CD4-positive, alpha-beta T cell (primary cell): ENCODE measurements around the gene GCSH. TPM values are rescaled to one million over a fixed set of nuclear protein-coding genes. Genes with fewer than 3 reads are reported as not detected.

ENCODE experiments used
- ATAC-seq: fragments of 200-7000 bp; cut with Tn5 transposase; one replicate; pipeline ENCODE4 v1.10.0; 2022; ENCODE audit warnings: mild to moderate bottlenecking; ENCODE audit not compliant: poor library complexity
- CTCF ChIA-PET: fragments of 350-600 bp; sonication (Branson Sonifier 250); formaldehyde crosslinking; loops from one replicate; lab custom pipeline; 2021; ENCODE audit warnings: antibody characterized with exemption, inconsistent platforms; lab: Charles Lee
- POLR2A ChIA-PET: fragments of 350-600 bp; sonication (Branson Sonifier 250); formaldehyde crosslinking; loops from one replicate; lab custom pipeline; 2021; ENCODE audit warnings: antibody characterized with exemption, inconsistent platforms; lab: Charles Lee
- DNase-seq, 14 experiments: peaks; one replicate each; pipeline ENCODE4 v3.0.0-alpha.2; 2013 to 2020; ENCODE audit warnings: mixed read lengths in 2 of 14
- H3K27ac ChIP-seq, 2 donors: one replicate each; pipeline versions ENCODE4 v1.5.1 to v1.7.0; 2013; ENCODE audit warnings: low read length in 2 of 2, low read depth in 1 of 2, mild to moderate bottlenecking in 1 of 2
- H3K27me3 ChIP-seq, 2 experiments: 1 replicate in 1 of 2; 2 replicates in 1 of 2; pipeline versions ENCODE4 v1.6.1 to v1.7.0; 2013; ENCODE audit warnings: low read length in 2 of 2, control low read depth in 1 of 2, mild to moderate bottlenecking in 1 of 2, moderate library complexity in 1 of 2; ENCODE audit not compliant: insufficient read depth in 2 of 2, control insufficient read depth in 1 of 2
- H3K36me3 ChIP-seq: one replicate; pipeline ENCODE4 v1.6.1; 2013; ENCODE audit warnings: low read length, control low read depth; ENCODE audit not compliant: insufficient read depth
- H3K4me1 ChIP-seq: one replicate; pipeline ENCODE4 v1.6.1; 2013; ENCODE audit warnings: low read length, control low read depth; ENCODE audit not compliant: insufficient read depth
- H3K4me3 ChIP-seq: one replicate; pipeline ENCODE4 v1.5.1; 2013; ENCODE audit warnings: mild to moderate bottlenecking, low read length, moderate library complexity
- H3K9me3 ChIP-seq, 2 experiments: 1 replicate in 1 of 2; 2 replicates in 1 of 2; pipeline versions ENCODE4 v1.6.1 to v1.7.0; 2013; ENCODE audit warnings: low read length in 2 of 2, mild to moderate bottlenecking in 2 of 2, control low read depth in 1 of 2, moderate library complexity in 1 of 2; ENCODE audit not compliant: control insufficient read depth in 1 of 2, insufficient read depth in 1 of 2
- H3K27ac Mint-ChIP-seq: one replicate; pipeline ENCODE4 v1.8.0; 2020; ENCODE audit warnings: mixed read lengths
- H3K27me3 Mint-ChIP-seq: one replicate; pipeline ENCODE4 v1.8.0; 2021; ENCODE audit warnings: mixed read lengths
- H3K36me3 Mint-ChIP-seq: one replicate; pipeline ENCODE4 v1.8.0; 2021; ENCODE audit warnings: low read depth, mixed read lengths
- H3K4me1 Mint-ChIP-seq: one replicate; pipeline ENCODE4 v1.8.0; 2021; ENCODE audit warnings: low read depth, mixed read lengths
- H3K4me3 Mint-ChIP-seq: one replicate; pipeline ENCODE4 v1.8.0; 2020; ENCODE audit warnings: mild to moderate bottlenecking, mixed read lengths
- H3K9me3 Mint-ChIP-seq: one replicate; pipeline ENCODE4 v1.8.0; 2020; ENCODE audit warnings: mixed read lengths
- intact Hi-C, 2 experiments: fragments of 100-400 bp; cut with DNase I in 1 of 2; cut with micrococcal nuclease in 1 of 2; formaldehyde crosslinking; loops; one replicate each; pipeline versions ENCODE4 v1.15.1 to v1.9.0; 2023 to 2025; cut with DNase I, micrococcal nuclease
- total RNA-seq, 174 experiments: library from RNA in 2 of 174; stranded (reverse) in 2 of 174; gene quantifications; one replicate each; pipeline ENCODE4 v1.2.3 and lab custom pipeline; 2021 to 2026
- TF ChIP-seq, protein P1 (sequence below): fragments of 200-600 bp; IDR thresholded peaks from one replicate; pipeline ENCODE4 v1.8.0; 2022; ENCODE audit warnings: antibody characterized with exemption, mild to moderate bottlenecking

GCSH gene
- total RNA-seq, 2 experiments from 2014 or later = 2.3 to 3.2 TPM

DNA sequence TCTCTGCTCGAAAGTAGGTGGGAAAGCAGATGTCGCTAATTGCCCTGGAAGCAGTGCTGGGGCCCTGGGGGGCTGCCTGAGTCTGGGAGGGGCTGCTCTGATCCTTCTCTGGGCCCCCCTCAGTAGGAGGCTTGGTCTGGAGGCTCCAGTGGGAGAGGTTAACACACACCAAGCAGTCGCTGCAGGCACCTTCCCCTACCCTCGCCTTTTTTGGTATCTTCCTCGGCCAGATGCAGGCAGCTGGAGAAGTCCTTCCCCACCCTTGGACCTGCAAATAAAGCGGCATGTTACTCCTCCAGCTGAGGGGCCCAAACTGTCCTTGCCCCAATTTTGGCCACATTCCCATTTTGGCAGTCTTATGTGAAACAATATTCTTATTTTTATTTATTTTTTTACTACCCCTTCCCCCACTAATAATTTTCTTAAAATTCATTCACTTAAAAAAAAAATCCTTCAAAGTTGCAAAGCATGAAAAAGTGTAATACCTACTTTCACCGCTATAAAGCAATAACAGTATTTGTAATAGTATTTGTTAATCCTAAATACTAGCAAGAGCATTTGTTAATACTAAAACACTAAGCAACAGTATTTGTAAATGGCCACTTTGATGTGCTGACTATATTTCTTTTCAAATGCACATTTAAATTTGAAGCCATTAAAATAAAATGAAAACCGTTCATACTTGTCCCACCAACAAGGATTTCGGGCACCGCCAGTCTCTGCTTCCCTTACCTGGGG, 34.2 kb downstream of the GCSH start:
- Histone ChIP-seq H3K27me3 (no peaks in the 10 kb centered on the region), H3K4me1 (no peaks in the 10 kb centered on the region), H3K36me3 (no peaks in the 10 kb centered on the region), H3K27ac (no peak overlapping the region), H3K9me3 (no peaks in the 10 kb centered on the region), H3K4me3 (no peak overlapping the region)
- ChIA-PET POLR2A (no interaction called here), CTCF (no interaction called here)
- DNase-seq (no peak), ATAC-seq (no peak)
- no peaks in the 10 kb centered on the region for H3K36me3 Mint-ChIP-seq
- no peaks in the 10 kb centered on the region for H3K9me3 Mint-ChIP-seq
- H3K4me1 Mint-ChIP-seq = no peaks in the 10 kb centered on the region
- no peak overlapping the region for H3K4me3 Mint-ChIP-seq
- H3K27ac Mint-ChIP-seq = no peak overlapping the region
- intact Hi-C loops = no loop called here
- H3K27me3 Mint-ChIP-seq = no peaks in the 10 kb centered on the region
- TF ChIP-seq, protein P1, sequence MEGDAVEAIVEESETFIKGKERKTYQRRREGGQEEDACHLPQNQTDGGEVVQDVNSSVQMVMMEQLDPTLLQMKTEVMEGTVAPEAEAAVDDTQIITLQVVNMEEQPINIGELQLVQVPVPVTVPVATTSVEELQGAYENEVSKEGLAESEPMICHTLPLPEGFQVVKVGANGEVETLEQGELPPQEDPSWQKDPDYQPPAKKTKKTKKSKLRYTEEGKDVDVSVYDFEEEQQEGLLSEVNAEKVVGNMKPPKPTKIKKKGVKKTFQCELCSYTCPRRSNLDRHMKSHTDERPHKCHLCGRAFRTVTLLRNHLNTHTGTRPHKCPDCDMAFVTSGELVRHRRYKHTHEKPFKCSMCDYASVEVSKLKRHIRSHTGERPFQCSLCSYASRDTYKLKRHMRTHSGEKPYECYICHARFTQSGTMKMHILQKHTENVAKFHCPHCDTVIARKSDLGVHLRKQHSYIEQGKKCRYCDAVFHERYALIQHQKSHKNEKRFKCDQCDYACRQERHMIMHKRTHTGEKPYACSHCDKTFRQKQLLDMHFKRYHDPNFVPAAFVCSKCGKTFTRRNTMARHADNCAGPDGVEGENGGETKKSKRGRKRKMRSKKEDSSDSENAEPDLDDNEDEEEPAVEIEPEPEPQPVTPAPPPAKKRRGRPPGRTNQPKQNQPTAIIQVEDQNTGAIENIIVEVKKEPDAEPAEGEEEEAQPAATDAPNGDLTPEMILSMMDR = no peak

DNA sequence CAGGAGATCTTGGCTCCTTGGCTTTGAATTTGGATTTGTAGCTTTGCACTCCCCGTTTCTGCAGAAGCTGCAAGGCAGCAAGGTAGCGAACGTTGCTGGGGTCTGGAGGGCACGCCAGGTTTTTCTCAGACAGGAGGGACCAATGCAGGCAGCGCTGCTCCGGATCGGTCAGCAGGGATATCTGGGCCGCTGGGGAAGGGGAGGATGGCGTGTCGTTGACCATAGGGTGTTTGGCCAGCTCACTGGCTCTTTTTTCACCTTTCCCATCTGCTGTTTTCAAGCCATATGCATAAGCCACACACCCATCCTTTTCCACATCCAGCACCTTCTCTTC, 34.9 kb downstream of the GCSH start:
- no peaks in the 10 kb centered on the region for H3K27me3 ChIP-seq
- Mint-ChIP-seq H3K4me3 (no peak overlapping the region), H3K4me1 (no peaks in the 10 kb centered on the region), H3K9me3 (no peaks in the 10 kb centered on the region), H3K27ac (no peak overlapping the region), H3K27me3 (no peaks in the 10 kb centered on the region), H3K36me3 (no peaks in the 10 kb centered on the region)
- H3K9me3 ChIP-seq = no peaks in the 10 kb centered on the region
- intact Hi-C loops = no loop called here
- ATAC-seq (no peak), DNase-seq (no peak)
- POLR2A ChIA-PET = no interaction called here
- CTCF ChIA-PET = no interaction called here
- no peak overlapping the region for H3K27ac ChIP-seq
- no peaks in the 10 kb centered on the region for H3K36me3 ChIP-seq
- H3K4me3 ChIP-seq = no peak overlapping the region
- TF ChIP-seq, protein P1 = no peak
- no peaks in the 10 kb centered on the region for H3K4me1 ChIP-seq

DNA sequence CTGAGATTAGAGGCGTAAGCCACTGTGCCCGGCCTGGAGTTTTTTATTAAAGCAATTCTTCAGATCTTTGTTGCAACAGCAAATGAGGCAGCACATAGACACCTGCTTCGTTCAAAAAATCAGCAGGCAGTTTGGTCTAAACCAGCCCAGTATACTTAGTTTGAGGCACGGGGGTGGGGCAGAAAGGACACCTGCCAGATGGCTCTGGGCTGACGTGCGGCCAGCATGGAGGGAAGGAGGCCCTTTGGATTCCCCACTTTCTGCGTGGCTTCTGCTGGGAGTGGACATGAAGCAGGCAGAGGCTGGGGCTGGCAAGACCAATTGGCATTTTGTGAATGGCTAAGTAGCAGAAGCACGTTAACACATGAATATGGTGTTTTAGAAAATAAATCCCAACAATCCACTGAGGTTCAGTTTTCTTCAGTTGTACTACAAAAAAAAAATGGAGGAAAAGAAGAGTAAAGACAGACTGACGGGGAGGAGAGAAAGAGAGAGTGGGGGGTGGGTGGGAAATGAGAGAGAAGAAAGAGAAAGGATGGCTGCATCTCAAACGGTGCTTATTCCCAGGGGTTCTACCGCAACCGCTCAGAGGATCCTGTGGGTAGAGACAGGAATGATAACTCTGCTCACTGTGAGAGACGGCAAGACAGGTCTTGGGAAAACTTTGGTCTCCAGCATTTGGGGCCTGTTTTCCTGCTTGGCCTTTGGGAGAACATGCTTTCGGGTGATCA, 35.5 kb downstream of the GCSH start:
- ATAC-seq (no peak), DNase-seq (no peak)
- H3K9me3 ChIP-seq = no peaks in the 10 kb centered on the region
- no peak overlapping the region for H3K27ac ChIP-seq
- ChIA-PET CTCF (no interaction called here), POLR2A (no interaction called here)
- intact Hi-C loops = no loop called here
- H3K4me1 ChIP-seq = no peaks in the 10 kb centered on the region
- H3K4me3 Mint-ChIP-seq = no peak overlapping the region
- H3K27me3 ChIP-seq = no peaks in the 10 kb centered on the region
- no peaks in the 10 kb centered on the region for H3K27me3 Mint-ChIP-seq
- H3K36me3 ChIP-seq = no peaks in the 10 kb centered on the region
- no peak overlapping the region for H3K4me3 ChIP-seq
- H3K9me3 Mint-ChIP-seq = no peaks in the 10 kb centered on the region
- TF ChIP-seq, protein P1 = no peak
- no peaks in the 10 kb centered on the region for H3K4me1 Mint-ChIP-seq
- no peaks in the 10 kb centered on the region for H3K36me3 Mint-ChIP-seq
- no peak overlapping the region for H3K27ac Mint-ChIP-seq
